ENCODE data around the gene TRIM27.
"Not testable (repeated sequence)": the region's sequence is repeated elsewhere in the genome, so short reads cannot be mapped to it uniquely, and the experiment has no call there.

TRIM27 gene

GRCh38 chr6:28862077-28862476 is 61.7 kb downstream of the TRIM27 start:
- FAIRE-seq = no peak

GRCh38 chr6:28861339-28861738 is 62.4 kb downstream of the TRIM27 start:
- FAIRE-seq = no peak

GRCh38 chr6:28860581-28860980 is 63.2 kb downstream of the TRIM27 start:
- no peak for FAIRE-seq

GRCh38 chr6:28858963-28859362 is 64.8 kb downstream of the TRIM27 start:
- FAIRE-seq = no peak

GRCh38 chr6:28856620-28857005 is 67.2 kb downstream of the TRIM27 start:
- FAIRE-seq = no peak

GRCh38 chr6:28854405-28854804 is 69.4 kb downstream of the TRIM27 start:
- not testable (repeated sequence) for FAIRE-seq
